ENCODE measurements around the gene SLX9.

SLX9 gene

DNA sequence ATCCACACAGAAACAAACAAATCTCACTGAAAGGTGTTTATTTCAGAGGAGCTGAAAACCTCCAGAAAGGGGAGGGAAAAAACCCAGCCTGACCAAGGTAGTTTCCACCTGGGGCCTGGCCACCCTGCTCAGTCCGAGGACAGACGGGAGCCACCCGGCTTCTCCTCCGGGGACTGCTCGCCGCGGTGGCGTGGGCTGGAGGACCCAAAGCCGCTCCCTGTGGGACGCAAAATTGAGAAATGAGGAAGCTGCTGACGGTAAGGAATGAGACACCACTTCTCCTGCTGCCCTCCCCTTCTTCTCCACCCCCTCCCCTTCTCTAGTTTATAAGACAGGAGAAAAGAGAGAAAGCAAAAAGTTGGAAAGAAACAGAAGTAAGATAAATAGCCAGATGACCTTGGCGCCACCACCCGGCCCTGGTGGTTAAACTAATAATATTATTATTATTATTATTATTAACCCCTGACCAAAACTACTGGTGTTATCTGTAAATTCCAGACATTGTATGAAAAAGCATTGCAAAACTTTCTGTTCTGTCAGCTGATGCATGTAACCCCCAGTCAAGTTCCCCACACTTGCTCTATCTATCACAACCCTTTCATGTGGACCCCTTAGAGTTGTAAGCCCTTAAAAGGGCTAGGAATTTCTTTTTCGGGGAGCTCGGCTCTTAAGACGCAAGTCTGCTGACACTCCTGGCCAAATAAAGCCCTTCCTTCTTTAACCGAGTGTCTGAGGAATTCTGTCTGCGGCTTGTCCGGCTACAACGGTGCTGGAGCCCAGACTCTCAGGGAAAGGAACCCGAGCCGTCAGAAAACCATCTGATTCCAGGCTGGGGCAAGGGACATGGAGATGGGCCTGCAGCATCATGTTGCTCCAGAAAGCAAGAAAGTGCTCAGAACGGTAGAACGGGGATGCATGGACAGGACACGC is 31.6 kb upstream of the SLX9 start:
- TF ChIP-seq, protein P1, sequence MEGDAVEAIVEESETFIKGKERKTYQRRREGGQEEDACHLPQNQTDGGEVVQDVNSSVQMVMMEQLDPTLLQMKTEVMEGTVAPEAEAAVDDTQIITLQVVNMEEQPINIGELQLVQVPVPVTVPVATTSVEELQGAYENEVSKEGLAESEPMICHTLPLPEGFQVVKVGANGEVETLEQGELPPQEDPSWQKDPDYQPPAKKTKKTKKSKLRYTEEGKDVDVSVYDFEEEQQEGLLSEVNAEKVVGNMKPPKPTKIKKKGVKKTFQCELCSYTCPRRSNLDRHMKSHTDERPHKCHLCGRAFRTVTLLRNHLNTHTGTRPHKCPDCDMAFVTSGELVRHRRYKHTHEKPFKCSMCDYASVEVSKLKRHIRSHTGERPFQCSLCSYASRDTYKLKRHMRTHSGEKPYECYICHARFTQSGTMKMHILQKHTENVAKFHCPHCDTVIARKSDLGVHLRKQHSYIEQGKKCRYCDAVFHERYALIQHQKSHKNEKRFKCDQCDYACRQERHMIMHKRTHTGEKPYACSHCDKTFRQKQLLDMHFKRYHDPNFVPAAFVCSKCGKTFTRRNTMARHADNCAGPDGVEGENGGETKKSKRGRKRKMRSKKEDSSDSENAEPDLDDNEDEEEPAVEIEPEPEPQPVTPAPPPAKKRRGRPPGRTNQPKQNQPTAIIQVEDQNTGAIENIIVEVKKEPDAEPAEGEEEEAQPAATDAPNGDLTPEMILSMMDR (conservative IDR thresholded peaks at IDR 0.05; ENCODE audit: low read length): no peak
- H3K4me3 ChIP-seq (ENCODE audit: low read length): no peak overlapping the region
- DNase-seq (ENCODE audit: low read depth): no peak

DNA sequence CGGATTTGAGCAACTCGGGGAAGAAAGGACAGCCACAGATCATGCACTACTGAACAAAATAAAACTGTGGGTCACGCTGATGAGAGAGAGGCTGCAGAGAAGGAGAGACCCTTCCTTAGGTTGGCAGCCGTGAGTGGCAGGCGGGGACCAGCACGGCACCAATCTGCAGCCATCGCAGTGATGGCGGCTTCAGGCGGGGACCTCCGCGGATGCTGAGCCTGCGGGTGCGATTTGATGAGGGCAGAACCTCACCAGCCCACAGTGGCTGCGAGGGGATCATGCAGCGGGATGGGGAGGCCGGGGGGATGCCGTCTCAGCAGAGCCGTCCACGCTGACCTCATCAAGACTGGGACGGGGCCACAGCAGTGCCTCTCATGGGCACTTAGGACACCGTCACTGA is 30.9 kb upstream of the SLX9 start:
- TF ChIP-seq, protein P1 (conservative IDR thresholded peaks at IDR 0.05; ENCODE audit: low read length): no peak
- no peak overlapping the region for H3K4me3 ChIP-seq (ENCODE audit: low read length)
- no peak for DNase-seq (ENCODE audit: low read depth)

DNA sequence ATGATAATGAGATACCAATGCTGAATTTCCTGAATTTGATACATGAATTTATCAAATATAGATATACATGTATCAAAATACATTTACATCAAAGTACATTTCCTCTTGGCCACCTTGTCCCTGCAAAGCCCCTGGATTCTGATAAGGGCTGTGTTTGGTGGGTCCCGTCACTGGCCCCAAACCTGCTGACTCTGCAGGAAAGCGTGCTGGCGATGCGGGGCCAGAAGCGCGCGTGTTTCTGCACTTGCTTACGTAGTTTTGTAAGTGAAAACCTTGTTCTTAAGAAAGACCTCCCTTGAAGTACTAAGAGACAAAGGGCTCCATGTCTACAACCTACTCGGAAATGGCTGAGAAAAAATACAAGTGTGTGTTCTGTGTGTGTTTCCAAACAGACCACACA is 30.1 kb upstream of the SLX9 start:
- H3K4me3 ChIP-seq (ENCODE audit: low read length): no peak overlapping the region
- no peak for DNase-seq (ENCODE audit: low read depth)
- TF ChIP-seq, protein P1 (conservative IDR thresholded peaks at IDR 0.05; ENCODE audit: low read length): no peak

DNA sequence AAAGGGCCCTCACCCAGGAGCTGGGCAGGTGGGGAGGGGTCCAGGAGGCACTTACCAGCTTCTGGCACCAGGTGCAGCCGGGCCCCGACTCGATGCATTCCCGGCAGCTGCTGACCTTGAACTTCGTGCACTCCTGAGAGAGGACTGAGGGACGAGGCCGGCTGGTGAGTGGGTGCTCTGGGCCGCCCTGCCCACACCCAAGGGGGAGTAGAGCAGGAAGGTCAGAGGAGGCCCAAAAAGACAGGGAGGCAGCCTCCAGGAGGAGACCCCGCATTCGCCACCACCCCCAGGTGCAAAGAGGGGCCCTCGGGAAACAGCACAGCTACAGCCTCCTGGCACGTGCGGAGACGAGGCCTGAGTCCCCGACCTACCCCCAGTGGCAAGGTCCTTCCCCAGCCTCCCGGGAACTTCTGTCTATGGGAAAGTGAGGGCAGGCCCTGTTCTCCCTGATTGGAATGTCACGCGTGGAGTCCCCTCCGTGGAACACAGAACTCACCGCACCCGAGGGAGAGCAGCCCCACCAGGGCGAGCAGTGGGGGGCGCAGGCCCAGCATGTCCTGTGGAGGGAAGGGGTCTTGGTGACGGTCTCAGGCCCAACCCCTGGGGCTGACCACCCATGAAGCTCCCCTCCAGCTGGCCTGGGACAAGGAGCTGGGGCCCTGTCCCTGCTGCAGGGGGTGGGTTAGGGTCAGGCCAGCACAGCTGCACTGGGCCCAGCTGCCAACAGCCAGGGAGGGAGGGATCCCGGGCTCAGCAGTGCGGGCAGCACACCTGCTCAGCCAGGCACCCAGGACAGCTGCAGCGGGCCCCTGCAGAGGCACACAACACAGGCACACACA is 29.4 kb upstream of the SLX9 start:
- TF ChIP-seq, protein P1 (conservative IDR thresholded peaks at IDR 0.05; ENCODE audit: low read length): no peak
- no peak for DNase-seq (ENCODE audit: low read depth)
- H3K4me3 ChIP-seq (ENCODE audit: low read length): no peak overlapping the region

DNA sequence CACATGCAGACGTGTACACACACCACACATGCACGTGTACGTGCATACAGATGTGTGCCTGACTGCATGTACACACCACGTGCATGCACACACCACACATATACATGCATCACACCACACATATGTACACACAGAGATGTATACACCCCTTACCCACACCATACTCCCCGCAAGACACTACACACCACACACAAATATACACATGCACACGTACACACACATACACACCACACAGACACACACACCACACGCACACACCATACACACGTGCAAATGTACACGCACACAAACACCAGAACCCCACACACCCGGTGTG is 28.8 kb upstream of the SLX9 start:
- no peak for DNase-seq (ENCODE audit: low read depth)
- H3K4me3 ChIP-seq (ENCODE audit: low read length): no peak overlapping the region
- TF ChIP-seq, protein P1 (conservative IDR thresholded peaks at IDR 0.05; ENCODE audit: low read length): no peak

DNA sequence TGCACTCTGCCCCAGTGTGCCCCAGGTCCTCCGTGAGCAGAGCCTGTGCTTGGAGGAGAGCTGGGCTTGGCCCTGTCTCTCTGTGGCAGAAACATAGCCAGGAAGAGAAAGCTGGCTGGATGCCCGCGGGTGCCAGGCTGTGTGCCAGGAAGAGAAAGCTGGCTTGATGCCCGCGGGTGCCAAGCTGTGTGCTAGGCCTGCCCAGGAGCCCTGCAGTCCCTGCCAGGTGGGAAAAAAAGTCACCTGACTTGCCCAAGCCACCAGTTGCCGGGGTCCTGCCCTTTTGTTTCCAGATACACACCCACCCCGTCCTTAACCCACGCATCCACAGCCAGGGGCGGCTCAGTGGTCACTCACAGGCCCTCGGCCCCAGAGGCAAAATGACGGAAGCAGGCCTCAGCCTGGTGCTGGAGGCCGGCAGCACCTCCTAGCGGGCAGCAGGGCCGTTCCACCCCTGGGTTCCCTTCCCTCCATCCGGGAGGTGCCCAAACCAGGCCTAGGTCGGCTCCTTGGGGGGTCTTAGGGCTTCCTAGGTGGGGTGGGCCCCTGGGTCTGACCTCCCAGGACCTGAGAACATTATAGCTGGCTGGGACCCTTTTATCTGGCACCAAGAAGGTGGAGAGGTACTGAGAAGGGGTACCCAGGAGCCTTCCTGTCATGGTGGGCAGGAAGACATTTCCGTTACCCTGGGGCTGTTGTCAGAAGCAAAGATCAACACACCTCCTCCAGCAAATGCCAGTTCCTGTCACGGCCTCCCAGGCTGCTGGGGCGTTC is 28.3 kb upstream of the SLX9 start:
- no peak for DNase-seq (ENCODE audit: low read depth)
- no peak overlapping the region for H3K4me3 ChIP-seq (ENCODE audit: low read length)

More for the DNA sequence above, 28.3 kb upstream of the SLX9 start:
- TF ChIP-seq, protein P1 (conservative IDR thresholded peaks at IDR 0.05; ENCODE audit: low read length): 0 out of 2 replicates have a peak, but pooled peaks have one; percentile 3
